Stimulated activated CD8-positive, alpha-beta memory T cell treated with anti-CD3 and anti-CD28 coated beads, Interleukin-4, amount 100 ng/mL, for 24 hours (primary cell): ENCODE data around the gene UGGT2.
"Not testable (repeated sequence)": the region's sequence is repeated elsewhere in the genome, so short reads cannot be mapped to it uniquely, and the experiment has no call there.

Source experiments
- DNase-seq: peaks from one replicate; pipeline ENCODE4 v3.0.0-alpha.2; 2020; ENCODE audit warnings: low read depth

Gene UGGT2

GRCh38 chr13:95791084-95791722 is 262.0 kb downstream of the UGGT2 start:
- DNase-seq = no peak

GRCh38 chr13:95789315-95789714 is 263.9 kb downstream of the UGGT2 start:
- not testable (repeated sequence) for DNase-seq

GRCh38 chr13:95788100-95788463 is 265.1 kb downstream of the UGGT2 start:
- DNase-seq = no peak

- no peak for DNase-seq
These were observed 265.7 kb downstream of the UGGT2 start for GRCh38 chr13:95787356-95788099.

- DNase-seq = no peak
These were observed 268.3 kb downstream of the UGGT2 start for GRCh38 chr13:95784900-95785290.

- no peak for DNase-seq
These were observed 268.9 kb downstream of the UGGT2 start for GRCh38 chr13:95784161-95784899.

- DNase-seq = no peak
These were observed 269.5 kb downstream of the UGGT2 start for GRCh38 chr13:95783747-95784146.

GRCh38 chr13:95781940-95782339 is 271.3 kb downstream of the UGGT2 start:
- not testable (repeated sequence) for DNase-seq

GRCh38 chr13:95781016-95781415 is 272.2 kb downstream of the UGGT2 start:
- DNase-seq = no peak

- DNase-seq = no peak
These were observed 273.7 kb downstream of the UGGT2 start for GRCh38 chr13:95779522-95779921.

- no peak for DNase-seq
These were observed 281.3 kb downstream of the UGGT2 start for GRCh38 chr13:95771905-95772304.

- DNase-seq = no peak
These were observed 289.6 kb downstream of the UGGT2 start for GRCh38 chr13:95763601-95764000.

- not testable (repeated sequence) for DNase-seq
These were observed 290.6 kb downstream of the UGGT2 start for GRCh38 chr13:95762626-95763025.

GRCh38 chr13:95756072-95756471 is 297.1 kb downstream of the UGGT2 start:
- DNase-seq = no peak

- DNase-seq = no peak
These were observed 299.1 kb downstream of the UGGT2 start for GRCh38 chr13:95754069-95754468.

- no peak for DNase-seq
These were observed 300.5 kb downstream of the UGGT2 start for GRCh38 chr13:95752677-95753076.
